Omental fat pad (tissue), 4 donors: ENCODE data around the gene OR10P1. TPM values are rescaled to one million over a fixed set of nuclear protein-coding genes. Genes with fewer than 3 reads are reported as not detected.

ENCODE experiments used
- ATAC-seq: fragments of 150-250 bp; one replicate; pipeline ENCODE4 v1.9.1; 2016; ENCODE audit warnings: mild to moderate bottlenecking, moderate library complexity; ENCODE audit not compliant: low FRiP score
- DNase-seq: peaks from one replicate; pipeline ENCODE4 v3.0.0-alpha.2; 2019; ENCODE audit warnings: low spot score
- CTCF ChIP-seq, 3 donors: fragments of 450-650 bp; IDR thresholded peaks; one replicate each; pipeline ENCODE4 v1.5.1; 2016 to 2017; ENCODE audit warnings: antibody characterized with exemption in 3 of 3, mild to moderate bottlenecking in 3 of 3, moderate library complexity in 2 of 3
- total RNA-seq, 4 donors: library from RNA; depleted of rRNA; stranded (reverse); fragments of >200 nt; gene quantifications; one replicate each; pipeline ENCODE4 v1.1.0, GENCODE V29; 2016

Gene OR10P1
- total RNA-seq, 4 donors from 2014 or later, result not detected

- ATAC-seq (peak; percentile 76), DNase-seq (no peak)
- no peak for TF ChIP-seq CTCF (IDR thresholded peaks at IDR 0.05)
Observed at GRCh38 chr12:55659486-55660385, 23.0 kb downstream of the OR10P1 start.

- no peak for ATAC-seq
- TF ChIP-seq CTCF (IDR thresholded peaks at IDR 0.05), result no peak
- DNase-seq, result no peak
Observed at GRCh38 chr12:55663391-55663790, 26.7 kb downstream of the OR10P1 start.

- ATAC-seq (no peak), DNase-seq (no peak)
- no peak for TF ChIP-seq CTCF (IDR thresholded peaks at IDR 0.05)
Observed at GRCh38 chr12:55664826-55665225, 28.1 kb downstream of the OR10P1 start.

- TF ChIP-seq CTCF (IDR thresholded peaks at IDR 0.05), result no peak
- DNase-seq (no peak), ATAC-seq (no peak)
Observed at GRCh38 chr12:55666508-55666907, 29.8 kb downstream of the OR10P1 start.

- no peak for TF ChIP-seq CTCF (IDR thresholded peaks at IDR 0.05)
- DNase-seq (no peak), ATAC-seq (no peak)
Observed at GRCh38 chr12:55670276-55670675, 33.6 kb downstream of the OR10P1 start.

- DNase-seq, result no peak
- no peak for ATAC-seq
- TF ChIP-seq CTCF (IDR thresholded peaks at IDR 0.05), result no peak
Observed at GRCh38 chr12:55671746-55672145, 35.1 kb downstream of the OR10P1 start.

- TF ChIP-seq CTCF (IDR thresholded peaks at IDR 0.05), result no peak
- no peak for ATAC-seq
- no peak for DNase-seq
Observed at GRCh38 chr12:55673638-55674037, 36.9 kb downstream of the OR10P1 start.
